ENCODE measurements around the gene LRPAP1.

LRPAP1 gene

GRCh38 chr4:3489451-3489962 is 42.7 kb downstream of the LRPAP1 start:
- H3K27ac ChIP-seq (ENCODE audit: extremely low read depth, low read depth, low read length), result no peak overlapping the region
- H3K4me1 ChIP-seq (ENCODE audit: control insufficient read depth, insufficient read depth, low read length), result no peaks in the 10 kb centered on the region; the same call in 1 of the 2 replicates
- TF ChIP-seq CTCF (tag by site-specific recombination; IDR thresholded peaks at IDR 0.05), result no peak
- 0 out of 2 replicates have a peak, but pooled peaks have one; percentile 16 for TF ChIP-seq GLIS2 (tag by site-specific recombination; IDR thresholded peaks at IDR 0.05)
- TF ChIP-seq ZNF639 (tag by site-specific recombination; IDR thresholded peaks at IDR 0.05), result no peak
- TF ChIP-seq HIC1 (tag by site-specific recombination; IDR thresholded peaks at IDR 0.05), result peak; percentile 31; the same call in 1 of the 2 replicates
- TF ChIP-seq ZNF404 (tag by site-specific recombination; IDR thresholded peaks at IDR 0.05), result no peak
- no peak for TF ChIP-seq MZF1 (tag by site-specific recombination; IDR thresholded peaks at IDR 0.05; ENCODE audit: borderline replicate concordance)
- TF ChIP-seq ZNF16 (tag by site-specific recombination; IDR thresholded peaks at IDR 0.05; ENCODE audit: low read depth), result no peak
- no peak for TF ChIP-seq YY1 (tag by site-specific recombination; IDR thresholded peaks at IDR 0.05)
- no peak for TF ChIP-seq ZNF658 (tag by site-specific recombination; IDR thresholded peaks at IDR 0.05)
- no peak for TF ChIP-seq MEIS1 (CRISPR knock-in tag; IDR thresholded peaks at IDR 0.05; ENCODE audit: borderline replicate concordance)
- TF ChIP-seq ZNF114 (tag by site-specific recombination; IDR thresholded peaks at IDR 0.05), result no peak
- TF ChIP-seq ZNF24 (tag by site-specific recombination; IDR thresholded peaks at IDR 0.05), result peak; percentile 77; the same call in 1 of the 2 replicates
- TF ChIP-seq GFI1B (tag by site-specific recombination; IDR thresholded peaks at IDR 0.05), result no peak
- TF ChIP-seq ZFHX2 (tag by site-specific recombination; conservative IDR thresholded peaks at IDR 0.05), result peak; percentile 54
- TF ChIP-seq EGR2 (tag by site-specific recombination; IDR thresholded peaks at IDR 0.05; ENCODE audit: low read depth), result peak; percentile 28; the same call in 1 of the 2 replicates
- no peak for TF ChIP-seq WT1 (tag by site-specific recombination; IDR thresholded peaks at IDR 0.05)
- peak; percentile 29; the same call in 1 of the 2 replicates for TF ChIP-seq PATZ1 (tag by site-specific recombination; IDR thresholded peaks at IDR 0.05)
- ChIA-PET POLR2A (no interaction called here), CTCF (no interaction called here)
- H3K4me3 ChIP-seq (ENCODE audit: low read depth, low read length), result no peak overlapping the region
- H3K36me3 ChIP-seq (ENCODE audit: control insufficient read depth in 2 of 2, insufficient read depth in 1 of 2, low read length in 2 of 2), result no peaks in the 10 kb centered on the region
- no peaks in the 10 kb centered on the region for H3K9me3 ChIP-seq (ENCODE audit: control insufficient read depth, insufficient read depth, low read depth, low read length)

- H3K9me3 ChIP-seq (ENCODE audit: control insufficient read depth, insufficient read depth, low read depth, low read length), result no peaks in the 10 kb centered on the region
- H3K4me3 ChIP-seq (ENCODE audit: low read depth, low read length), result no peak overlapping the region
- H3K4me1 ChIP-seq (ENCODE audit: control insufficient read depth, insufficient read depth, low read length), result no peaks in the 10 kb centered on the region; the same call in 1 of the 2 replicates
- H3K27ac ChIP-seq (ENCODE audit: extremely low read depth, low read depth, low read length), result no peak overlapping the region
- ChIA-PET POLR2A (no interaction called here), CTCF (no interaction called here)
- no peaks in the 10 kb centered on the region for H3K36me3 ChIP-seq (ENCODE audit: control insufficient read depth in 2 of 2, insufficient read depth in 1 of 2, low read length in 2 of 2)
- TF ChIP-seq ZNF280D (tag by site-specific recombination; IDR thresholded peaks at IDR 0.05), result no peak
- TF ChIP-seq ZNF488 (tag by site-specific recombination; IDR thresholded peaks at IDR 0.05), result no peak
- TF ChIP-seq YY2 (tag by site-specific recombination; IDR thresholded peaks at IDR 0.05), result no peak
- TF ChIP-seq ZBTB48 (tag by site-specific recombination; IDR thresholded peaks at IDR 0.05), result no peak
- TF ChIP-seq ZNF645 (tag by site-specific recombination; IDR thresholded peaks at IDR 0.05), result no peak
- TF ChIP-seq ZFP69B (tag by site-specific recombination; IDR thresholded peaks at IDR 0.05), result no peak
- no peak for TF ChIP-seq ZNF660 (tag by site-specific recombination; IDR thresholded peaks at IDR 0.05)
Measured at GRCh38 chr4:3488820-3489219, 43.4 kb downstream of the LRPAP1 start.

Data from HEK293 (cell line).